ENCODE results near the gene ADK.
"Not testable (repeated sequence)": the region's sequence is repeated elsewhere in the genome, so short reads cannot be mapped to it uniquely, and the experiment has no call there.

Gene ADK

GRCh38 chr10:74488907-74489306 lies 337.9 kb downstream of the ADK start:
- DNase-seq (ENCODE audit: low read depth), result no peak

- DNase-seq (ENCODE audit: low read depth), result no peak
Observed at GRCh38 chr10:74490551-74490950, 339.5 kb downstream of the ADK start.

DNA sequence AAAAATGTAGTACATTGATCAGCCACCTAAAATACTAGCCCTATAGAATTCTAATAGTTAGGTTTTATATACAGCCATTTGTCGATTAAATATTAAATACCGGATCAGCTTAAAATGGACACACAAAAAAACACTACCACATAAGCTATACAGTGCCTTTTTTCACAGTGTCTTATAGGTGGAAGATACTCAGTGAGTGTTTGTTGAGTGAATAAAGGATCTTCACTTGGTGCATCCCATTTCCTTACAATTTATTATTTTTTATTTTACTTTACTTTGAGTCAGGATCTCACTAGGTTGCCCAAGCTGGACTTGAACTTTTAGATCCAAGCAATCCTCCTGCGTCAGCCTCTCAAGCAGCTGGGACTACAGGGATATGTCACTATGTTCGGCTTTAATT lies 340.0 kb downstream of the ADK start:
- no peak for DNase-seq (ENCODE audit: low read depth)

GRCh38 chr10:74496276-74496675 lies 345.3 kb downstream of the ADK start:
- DNase-seq (ENCODE audit: low read depth), result not testable (repeated sequence)

- not testable (repeated sequence) for DNase-seq (ENCODE audit: low read depth)
Observed at GRCh38 chr10:74498664-74499063, 347.6 kb downstream of the ADK start.

GRCh38 chr10:74500026-74500704 lies 349.1 kb downstream of the ADK start:
- no peak for DNase-seq (ENCODE audit: low read depth)

GRCh38 chr10:74500816-74501215 lies 349.8 kb downstream of the ADK start:
- no peak for DNase-seq (ENCODE audit: low read depth)

DNA sequence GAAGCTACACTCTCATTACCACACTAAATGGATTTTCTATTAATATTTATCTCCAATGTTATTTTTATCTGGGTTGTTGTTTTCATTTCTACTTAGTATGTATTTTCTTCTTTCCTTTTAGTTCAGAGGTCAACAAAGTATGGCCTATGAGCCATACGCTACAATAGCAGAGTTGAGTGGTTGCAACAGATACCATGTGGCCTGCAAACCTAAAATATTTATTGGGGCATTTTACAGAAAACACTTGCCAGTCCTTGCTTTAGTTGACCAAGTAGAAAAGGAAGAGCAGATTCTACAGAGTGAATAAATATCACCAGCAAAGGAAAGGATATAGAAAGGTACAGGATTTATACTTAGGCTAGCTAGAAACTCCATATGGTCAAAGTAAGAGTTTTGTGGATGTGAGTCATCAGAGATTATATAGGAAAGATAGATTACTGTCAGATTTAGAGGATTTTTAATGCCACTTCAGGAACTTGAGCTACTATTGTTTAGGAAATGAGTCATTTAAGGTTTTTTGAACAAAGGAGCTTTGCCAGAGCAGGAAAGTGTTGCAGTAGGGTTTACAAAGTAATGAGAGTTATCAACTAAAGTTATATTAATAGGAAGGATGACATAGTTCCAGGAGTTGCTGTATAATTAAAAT lies 352.1 kb downstream of the ADK start:
- no peak for DNase-seq (ENCODE audit: low read depth)

- no peak for DNase-seq (ENCODE audit: low read depth)
Observed at GRCh38 chr10:74507951-74508350, 356.9 kb downstream of the ADK start.

DNA sequence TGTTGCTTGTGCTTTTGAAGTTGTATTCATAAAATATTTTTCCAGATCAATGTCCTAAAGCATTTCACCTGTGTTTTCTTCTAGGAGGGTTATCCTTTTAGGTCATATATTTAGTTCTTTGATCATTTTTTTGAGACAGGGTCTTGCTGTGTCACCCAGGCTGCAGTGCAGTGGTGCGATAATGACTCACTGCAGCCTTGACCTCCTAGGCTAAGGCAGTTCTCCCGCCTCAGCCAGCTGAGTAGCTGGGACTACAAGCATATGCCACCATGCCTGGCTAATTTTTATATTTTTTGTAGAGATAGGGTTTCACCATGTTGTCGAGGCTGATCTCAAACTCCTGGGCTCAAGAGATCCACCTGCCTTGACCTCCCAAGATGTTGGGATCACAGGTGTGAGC lies 359.6 kb downstream of the ADK start:
- no peak for DNase-seq (ENCODE audit: low read depth)

GRCh38 chr10:74511051-74511450 lies 360.0 kb downstream of the ADK start:
- DNase-seq (ENCODE audit: low read depth), result no peak

DNA sequence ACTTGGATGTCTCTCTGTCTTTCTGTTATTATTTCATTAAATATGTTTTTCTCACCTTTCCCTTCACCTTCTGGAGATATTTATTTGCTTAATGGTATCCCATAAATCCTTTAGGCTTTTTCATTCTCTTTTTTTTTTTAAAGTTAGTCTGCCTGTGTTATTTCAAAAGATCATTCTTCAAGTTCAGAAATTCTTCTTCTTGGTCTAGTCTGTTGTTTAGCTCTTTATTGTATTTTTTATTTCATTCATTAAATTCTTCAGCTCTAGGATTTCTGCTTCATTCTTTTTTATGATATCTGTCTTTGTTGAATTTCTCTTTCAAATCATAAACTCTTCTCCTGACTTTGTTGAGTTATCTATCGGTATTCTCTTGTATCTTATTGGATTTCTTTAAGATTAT lies 363.3 kb downstream of the ADK start:
- DNase-seq (ENCODE audit: low read depth), result no peak

DNA sequence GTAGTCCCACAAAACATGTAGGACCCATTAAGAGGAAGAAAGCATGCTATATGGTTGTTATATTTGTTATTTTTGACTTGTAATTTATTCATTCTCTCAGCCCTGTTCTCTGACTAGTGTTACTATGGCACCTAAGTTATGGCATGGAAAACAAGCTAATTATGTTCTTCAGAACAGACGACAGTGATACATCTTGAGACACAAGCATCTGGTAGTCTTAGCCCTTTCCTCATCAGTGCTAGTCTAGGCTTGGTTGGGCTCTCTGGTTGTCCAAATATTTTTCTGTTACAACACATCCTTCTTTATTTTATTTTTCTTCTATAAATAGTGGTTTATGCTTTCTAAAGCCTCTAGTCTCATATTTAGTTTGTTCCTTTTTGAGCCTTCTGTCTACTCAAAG lies 367.0 kb downstream of the ADK start:
- no peak for DNase-seq (ENCODE audit: low read depth)

DNA sequence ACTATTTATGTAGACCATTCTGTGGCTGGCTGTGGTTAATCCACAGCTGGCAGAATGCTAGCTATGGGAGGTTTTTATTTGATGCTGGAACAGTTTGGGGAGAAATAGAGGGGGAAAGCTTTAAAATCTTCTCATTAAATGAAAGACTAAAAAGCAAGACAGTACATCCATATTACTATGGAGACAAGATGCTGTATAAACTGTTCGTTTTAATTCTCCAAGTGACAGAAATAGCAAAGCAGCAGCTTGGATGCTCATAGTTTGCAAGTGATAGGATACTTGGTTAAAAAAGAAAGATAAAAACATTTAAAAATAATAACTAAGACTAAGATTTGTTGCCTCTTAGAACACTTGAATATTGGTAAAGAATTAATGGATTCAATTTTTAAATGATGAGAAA lies 370.5 kb downstream of the ADK start:
- no peak for DNase-seq (ENCODE audit: low read depth)

GRCh38 chr10:74523199-74523598 lies 372.2 kb downstream of the ADK start:
- no peak for DNase-seq (ENCODE audit: low read depth)

DNA sequence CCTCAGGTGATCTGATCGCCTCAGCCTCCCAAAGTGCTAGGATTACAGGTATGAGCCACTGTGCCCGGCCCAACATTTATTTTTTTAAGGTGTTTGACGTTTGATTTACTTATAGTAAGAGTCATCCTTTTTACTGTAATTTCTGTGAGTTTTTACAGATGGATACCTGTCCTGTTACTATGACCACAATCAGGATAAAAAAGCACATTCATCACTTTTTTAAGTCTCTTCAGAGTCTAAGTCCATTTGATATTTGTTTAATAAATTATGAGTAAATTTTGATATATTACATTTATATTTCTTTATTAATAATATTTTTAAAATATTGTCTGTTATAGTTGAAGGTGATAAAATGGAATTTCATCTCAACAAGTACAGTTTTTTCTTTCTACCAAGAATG lies 374.9 kb downstream of the ADK start:
- DNase-seq (ENCODE audit: low read depth), result no peak

- DNase-seq (ENCODE audit: low read depth), result not testable (repeated sequence)
Observed at GRCh38 chr10:74527611-74528010, 376.6 kb downstream of the ADK start.

GRCh38 chr10:74529205-74529604 lies 378.2 kb downstream of the ADK start:
- no peak for DNase-seq (ENCODE audit: low read depth)

GRCh38 chr10:74530981-74531380 lies 380.0 kb downstream of the ADK start:
- no peak for DNase-seq (ENCODE audit: low read depth)

DNA sequence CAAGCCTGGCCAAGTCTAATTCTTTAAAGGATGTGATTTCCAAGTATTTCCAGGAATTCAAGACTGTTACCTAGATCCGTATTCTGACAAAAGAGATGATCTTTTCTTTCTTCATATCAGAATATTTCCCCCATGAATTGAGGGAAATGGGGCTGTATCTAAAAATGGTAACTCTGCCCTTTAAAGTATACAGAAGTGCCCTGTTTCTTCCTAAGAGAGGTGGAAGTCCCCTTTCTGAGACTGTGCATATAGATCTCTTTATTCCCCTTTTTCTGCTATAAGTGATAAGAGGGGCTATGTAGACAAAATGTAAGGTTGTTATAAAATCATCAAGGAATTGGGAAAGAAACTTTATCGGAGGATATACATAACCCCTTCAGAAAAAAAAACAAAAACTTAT lies 388.3 kb downstream of the ADK start:
- no peak for DNase-seq (ENCODE audit: low read depth)

- no peak for DNase-seq (ENCODE audit: low read depth)
Observed at GRCh38 chr10:74541375-74541774, 390.4 kb downstream of the ADK start.

DNA sequence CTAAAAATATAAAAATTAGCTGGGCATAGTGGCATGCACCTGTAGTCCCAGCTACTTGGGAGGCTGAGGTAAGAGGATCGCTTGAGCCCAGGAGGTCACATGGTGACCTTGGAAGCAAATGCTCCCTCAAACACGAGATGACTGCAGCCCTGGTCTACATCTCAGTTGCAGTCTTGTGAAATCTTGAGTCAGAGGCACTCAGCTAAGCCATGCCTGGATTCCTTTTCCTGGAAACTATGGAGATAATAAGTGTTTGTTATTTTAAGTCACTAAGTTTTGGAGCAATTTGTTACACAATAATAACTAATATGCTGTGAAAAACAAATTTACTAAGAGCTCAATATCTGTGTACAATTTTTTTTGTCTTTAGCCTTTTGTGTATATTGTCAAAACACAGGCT lies 391.1 kb downstream of the ADK start:
- DNase-seq (ENCODE audit: low read depth), result no peak

- no peak for DNase-seq (ENCODE audit: low read depth)
Observed at GRCh38 chr10:74543276-74543675, 392.3 kb downstream of the ADK start.

DNA sequence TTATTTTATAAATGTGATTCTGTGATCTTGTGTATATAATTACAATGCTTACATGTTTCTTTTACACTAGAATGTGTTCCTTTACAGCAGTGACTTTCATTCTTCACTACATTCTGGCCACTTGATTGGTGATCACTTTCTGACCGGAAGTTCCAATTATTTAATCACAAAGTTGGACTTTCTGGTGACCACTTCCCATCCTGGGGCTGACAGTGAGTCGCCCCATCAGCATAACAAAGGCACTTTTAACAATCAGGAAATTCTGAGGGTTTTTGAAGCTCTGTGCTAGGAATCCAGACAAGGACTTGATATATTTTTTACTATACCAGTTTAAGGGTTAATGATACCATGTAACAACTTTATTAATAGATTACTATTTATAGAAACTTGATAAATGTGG lies 393.1 kb downstream of the ADK start:
- no peak for DNase-seq (ENCODE audit: low read depth)
